SK-N-SH (cell line): Measurements from ENCODE around the gene MYH7B.

Experiments
- FOSL2 ChIP-seq: IDR thresholded peaks from 2 replicates; pipeline ENCODE4 v1.4.0; 2012; ENCODE audit warnings: low read depth, mild to moderate bottlenecking, moderate library complexity, borderline replicate concordance
- JUND ChIP-seq: IDR thresholded peaks from 2 replicates; pipeline ENCODE4 v1.4.0; 2012
- RAD21 ChIP-seq: IDR thresholded peaks from 2 replicates; pipeline ENCODE4 v1.6.1; 2012; ENCODE audit warnings: mild to moderate bottlenecking, low read length
- SIN3A ChIP-seq: IDR thresholded peaks from 2 replicates; pipeline ENCODE4 v1.6.1; 2012; ENCODE audit warnings: low read depth, mild to moderate bottlenecking, low read length, moderate library complexity, borderline replicate concordance
- TAF1 ChIP-seq: IDR thresholded peaks from 2 replicates; pipeline ENCODE4 v1.6.1; 2012; ENCODE audit warnings: low read depth, mild to moderate bottlenecking, low read length, moderate library complexity, borderline replicate concordance
- TF ChIP-seq, protein P1 (sequence below): fragments of 200-600 bp; sonication (generic); IDR thresholded peaks from 2 replicates; pipeline ENCODE4 v1.6.1; 2017; ENCODE audit warnings: antibody characterized with exemption, mild to moderate bottlenecking, moderate library complexity
- TF ChIP-seq, protein P2 (sequence below): fragments of 150-350 bp; IDR thresholded peaks from 2 replicates; pipeline ENCODE4 v1.6.1; 2017; ENCODE audit warnings: antibody characterized with exemption, low read length, low read depth, borderline replicate concordance
- TF ChIP-seq, protein P3 (sequence below): IDR thresholded peaks from 2 replicates; pipeline ENCODE4 v1.4.0; 2012; ENCODE audit warnings: low read depth, borderline replicate concordance

DNA sequence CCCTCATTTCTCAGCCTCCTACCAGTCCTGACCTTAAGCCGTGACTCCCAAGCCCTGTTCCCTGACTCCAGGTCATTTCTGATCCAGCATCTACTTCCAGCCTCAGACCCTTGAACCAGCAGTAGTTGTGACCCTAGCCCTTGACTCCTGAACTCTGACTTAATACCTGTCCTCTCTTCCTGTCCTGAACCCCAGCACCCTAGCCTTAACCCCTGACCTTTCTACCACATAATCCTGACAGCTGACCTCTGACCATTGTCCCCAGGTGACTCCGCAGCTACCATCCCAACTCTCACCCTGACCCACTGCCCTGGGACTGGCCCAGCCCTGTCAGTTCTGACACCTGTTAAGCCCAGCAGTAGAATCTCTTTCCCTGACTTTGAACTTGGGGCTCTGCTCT lies 42.1 kb downstream of the MYH7B start:
- TF ChIP-seq, protein P1, sequence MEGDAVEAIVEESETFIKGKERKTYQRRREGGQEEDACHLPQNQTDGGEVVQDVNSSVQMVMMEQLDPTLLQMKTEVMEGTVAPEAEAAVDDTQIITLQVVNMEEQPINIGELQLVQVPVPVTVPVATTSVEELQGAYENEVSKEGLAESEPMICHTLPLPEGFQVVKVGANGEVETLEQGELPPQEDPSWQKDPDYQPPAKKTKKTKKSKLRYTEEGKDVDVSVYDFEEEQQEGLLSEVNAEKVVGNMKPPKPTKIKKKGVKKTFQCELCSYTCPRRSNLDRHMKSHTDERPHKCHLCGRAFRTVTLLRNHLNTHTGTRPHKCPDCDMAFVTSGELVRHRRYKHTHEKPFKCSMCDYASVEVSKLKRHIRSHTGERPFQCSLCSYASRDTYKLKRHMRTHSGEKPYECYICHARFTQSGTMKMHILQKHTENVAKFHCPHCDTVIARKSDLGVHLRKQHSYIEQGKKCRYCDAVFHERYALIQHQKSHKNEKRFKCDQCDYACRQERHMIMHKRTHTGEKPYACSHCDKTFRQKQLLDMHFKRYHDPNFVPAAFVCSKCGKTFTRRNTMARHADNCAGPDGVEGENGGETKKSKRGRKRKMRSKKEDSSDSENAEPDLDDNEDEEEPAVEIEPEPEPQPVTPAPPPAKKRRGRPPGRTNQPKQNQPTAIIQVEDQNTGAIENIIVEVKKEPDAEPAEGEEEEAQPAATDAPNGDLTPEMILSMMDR = no peak
- no peak for TF ChIP-seq TAF1
- no peak for TF ChIP-seq FOSL2
- TF ChIP-seq JUND = no peak
- TF ChIP-seq SIN3A = no peak
- TF ChIP-seq, protein P2, sequence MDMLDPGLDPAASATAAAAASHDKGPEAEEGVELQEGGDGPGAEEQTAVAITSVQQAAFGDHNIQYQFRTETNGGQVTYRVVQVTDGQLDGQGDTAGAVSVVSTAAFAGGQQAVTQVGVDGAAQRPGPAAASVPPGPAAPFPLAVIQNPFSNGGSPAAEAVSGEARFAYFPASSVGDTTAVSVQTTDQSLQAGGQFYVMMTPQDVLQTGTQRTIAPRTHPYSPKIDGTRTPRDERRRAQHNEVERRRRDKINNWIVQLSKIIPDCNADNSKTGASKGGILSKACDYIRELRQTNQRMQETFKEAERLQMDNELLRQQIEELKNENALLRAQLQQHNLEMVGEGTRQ = no peak
- TF ChIP-seq, protein P3, sequence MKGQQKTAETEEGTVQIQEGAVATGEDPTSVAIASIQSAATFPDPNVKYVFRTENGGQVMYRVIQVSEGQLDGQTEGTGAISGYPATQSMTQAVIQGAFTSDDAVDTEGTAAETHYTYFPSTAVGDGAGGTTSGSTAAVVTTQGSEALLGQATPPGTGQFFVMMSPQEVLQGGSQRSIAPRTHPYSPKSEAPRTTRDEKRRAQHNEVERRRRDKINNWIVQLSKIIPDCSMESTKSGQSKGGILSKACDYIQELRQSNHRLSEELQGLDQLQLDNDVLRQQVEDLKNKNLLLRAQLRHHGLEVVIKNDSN = no peak
- TF ChIP-seq RAD21 = no peak
